HL-60 (cell line): ENCODE results near the gene CES3.

Experiments
- DNase-seq, 2 experiments: peaks; one replicate each; pipeline ENCODE4 v3.0.0-alpha.2; 2010 to 2020; ENCODE audit warnings: low read depth in 1 of 2, low spot score in 1 of 2
- H3K27ac ChIP-seq: fragments of 250-450 bp; sonication (Bioruptor Pico); replicated peaks from 2 replicates; pipeline ENCODE4 v1.5.1; 2020; ENCODE audit warnings: mild to moderate bottlenecking, moderate library complexity
- H3K27me3 ChIP-seq: fragments of 250-450 bp; sonication (Bioruptor Pico); 2 replicates; pipeline ENCODE4 v1.5.1; 2021; ENCODE audit warnings: mild to moderate bottlenecking, moderate library complexity; ENCODE audit not compliant: insufficient read depth, poor library complexity, severe bottlenecking
- H3K4me3 ChIP-seq: replicated peaks from 2 replicates; pipeline ENCODE4 v1.5.1; 2011; ENCODE audit warnings: mild to moderate bottlenecking, control low read depth, low read length; ENCODE audit not compliant: insufficient read depth
- CTCF ChIP-seq: IDR thresholded peaks from one replicate; pipeline ENCODE4 v1.5.1; 2011; ENCODE audit warnings: low read length, control low read depth, inconsistent platforms; ENCODE audit not compliant: insufficient read depth
- GABPA ChIP-seq: IDR thresholded peaks from 2 replicates; pipeline ENCODE4 v1.6.1; 2012; ENCODE audit warnings: low read depth
- POLR2AphosphoS5 ChIP-seq: IDR thresholded peaks from 2 replicates; pipeline ENCODE4 v1.6.1; 2012; ENCODE audit warnings: low read depth
- REST ChIP-seq: IDR thresholded peaks from 2 replicates; pipeline ENCODE4 v1.6.1; 2012; ENCODE audit warnings: low read depth; ENCODE audit not compliant: insufficient replicate concordance
- SPI1 ChIP-seq: IDR thresholded peaks from 2 replicates; pipeline ENCODE4 v1.6.1; 2012; ENCODE audit warnings: low read depth, mild to moderate bottlenecking, borderline replicate concordance

CES3 gene

GRCh38 chr16:66916518-66916917 is 44.5 kb upstream of the CES3 start:
- no peak overlapping the region for H3K4me3 ChIP-seq
- DNase-seq, result no peak
- no peak for TF ChIP-seq POLR2AphosphoS5
- no peak for TF ChIP-seq GABPA
- TF ChIP-seq REST, result no peak
- no peak for TF ChIP-seq CTCF
- TF ChIP-seq SPI1, result no peak
- H3K27me3 ChIP-seq, result peaks cover 5% of the 10 kb centered on the region
- H3K27ac ChIP-seq, result no peak overlapping the region

GRCh38 chr16:66917741-66918140 is 43.3 kb upstream of the CES3 start:
- Histone ChIP-seq H3K27ac (no peak overlapping the region), H3K4me3 (no peak overlapping the region), H3K27me3 (peaks cover 5% of the 10 kb centered on the region)
- TF ChIP-seq GABPA (no peak), SPI1 (no peak), POLR2AphosphoS5 (no peak), CTCF (no peak), REST (no peak)
- no peak for DNase-seq

- Histone ChIP-seq H3K4me3 (no peak overlapping the region), H3K27ac (no peak overlapping the region), H3K27me3 (peaks cover 8% of the 10 kb centered on the region)
- no peak for TF ChIP-seq POLR2AphosphoS5
- TF ChIP-seq GABPA, result no peak
- TF ChIP-seq REST, result no peak
- TF ChIP-seq CTCF, result no peak
- no peak for DNase-seq
Measured at GRCh38 chr16:66918355-66918754, 42.7 kb upstream of the CES3 start.
